ENCODE data around the gene ICE2.

Gene ICE2

GRCh38 chr15:60494108-60494507 lies 15.2 kb upstream of the ICE2 start:
- ATAC-seq: no peak
- no peak for TF ChIP-seq ZC3H10 (CRISPR knock-in tag; IDR thresholded peaks at IDR 0.05)
- no peak for TF ChIP-seq GLIS3 (CRISPR knock-in tag; IDR thresholded peaks at IDR 0.05)
- TF ChIP-seq POU6F1 (CRISPR knock-in tag; IDR thresholded peaks at IDR 0.05; ENCODE audit: borderline replicate concordance, low read depth): no peak
- TF ChIP-seq PATZ1 (CRISPR knock-in tag; IDR thresholded peaks at IDR 0.05; ENCODE audit: borderline replicate concordance): no peak

- TF ChIP-seq ZC3H10 (CRISPR knock-in tag; IDR thresholded peaks at IDR 0.05) (no peak), RARB (CRISPR knock-in tag; IDR thresholded peaks at IDR 0.05) (no peak), PATZ1 (CRISPR knock-in tag; IDR thresholded peaks at IDR 0.05; ENCODE audit: borderline replicate concordance) (no peak)
- no peak for ATAC-seq
These were observed 14.2 kb upstream of the ICE2 start for GRCh38 chr15:60493166-60493565.

- TF ChIP-seq GLIS3 (CRISPR knock-in tag; IDR thresholded peaks at IDR 0.05): no peak
- no peak for TF ChIP-seq ZNF8 (CRISPR knock-in tag; IDR thresholded peaks at IDR 0.05)
- no peak for TF ChIP-seq BACH2 (CRISPR knock-in tag; IDR thresholded peaks at IDR 0.05; ENCODE audit: borderline replicate concordance)
- no peak for TF ChIP-seq TSHZ2 (CRISPR knock-in tag; IDR thresholded peaks at IDR 0.05)
- no peak for TF ChIP-seq ARNTL (CRISPR knock-in tag; IDR thresholded peaks at IDR 0.05; ENCODE audit: borderline replicate concordance, low read depth)
- no peak for TF ChIP-seq POU6F1 (CRISPR knock-in tag; IDR thresholded peaks at IDR 0.05; ENCODE audit: borderline replicate concordance, low read depth)
- no peak for TF ChIP-seq ZFP30 (CRISPR knock-in tag; IDR thresholded peaks at IDR 0.05)
- no peak for TF ChIP-seq ZNF70 (CRISPR knock-in tag; IDR thresholded peaks at IDR 0.05)
- TF ChIP-seq CREB5 (CRISPR knock-in tag; IDR thresholded peaks at IDR 0.05; ENCODE audit: low read depth): no peak
- no peak for TF ChIP-seq ZFP3 (CRISPR knock-in tag; IDR thresholded peaks at IDR 0.05)
- no peak for TF ChIP-seq TCF4 (CRISPR knock-in tag; IDR thresholded peaks at IDR 0.05; ENCODE audit: borderline replicate concordance)
- no peak for TF ChIP-seq ISL1 (CRISPR knock-in tag; IDR thresholded peaks at IDR 0.05)
- TF ChIP-seq ESRRG (CRISPR knock-in tag; IDR thresholded peaks at IDR 0.05): no peak
- no peak for ATAC-seq
These were observed 7.8 kb upstream of the ICE2 start for GRCh38 chr15:60486742-60487141.
